Cortex of kidney (tissue), 1 donor: ENCODE data around the gene MDK.

Experiments used
- DNase-seq: peaks from one replicate; lab custom pipeline; 2025; lab: John Stamatoyannopoulos, UW

Gene MDK

DNA sequence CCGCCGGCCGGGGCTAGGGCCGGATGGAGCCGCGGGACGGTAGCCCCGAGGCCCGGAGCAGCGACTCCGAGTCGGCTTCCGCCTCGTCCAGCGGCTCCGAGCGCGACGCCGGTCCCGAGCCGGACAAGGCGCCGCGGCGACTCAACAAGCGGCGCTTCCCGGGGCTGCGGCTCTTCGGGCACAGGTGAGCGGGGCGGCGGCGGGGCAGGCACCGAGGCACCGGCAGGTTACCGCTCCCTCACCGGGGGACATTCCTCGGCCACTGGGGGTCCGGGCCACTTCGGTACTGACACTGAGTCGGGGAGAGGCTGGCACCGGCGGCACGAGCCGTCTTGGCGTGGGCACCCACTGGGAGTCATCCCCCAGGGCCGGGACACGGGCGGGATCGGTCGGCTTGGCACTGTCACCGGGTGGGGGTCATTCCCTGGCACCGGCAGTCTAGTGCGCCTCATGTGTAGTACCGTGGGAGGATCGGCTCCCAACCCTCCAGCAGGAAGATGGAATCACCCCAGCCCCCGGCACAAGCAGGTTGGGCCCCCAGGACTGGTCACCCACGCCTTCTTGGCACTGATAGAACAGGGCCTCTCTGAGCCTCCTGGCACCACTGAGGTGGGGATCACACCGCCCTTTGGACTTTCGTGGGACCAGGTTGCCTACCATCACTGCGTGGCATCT, 33.7 kb upstream of the MDK start:
- no peak for DNase-seq

DNA sequence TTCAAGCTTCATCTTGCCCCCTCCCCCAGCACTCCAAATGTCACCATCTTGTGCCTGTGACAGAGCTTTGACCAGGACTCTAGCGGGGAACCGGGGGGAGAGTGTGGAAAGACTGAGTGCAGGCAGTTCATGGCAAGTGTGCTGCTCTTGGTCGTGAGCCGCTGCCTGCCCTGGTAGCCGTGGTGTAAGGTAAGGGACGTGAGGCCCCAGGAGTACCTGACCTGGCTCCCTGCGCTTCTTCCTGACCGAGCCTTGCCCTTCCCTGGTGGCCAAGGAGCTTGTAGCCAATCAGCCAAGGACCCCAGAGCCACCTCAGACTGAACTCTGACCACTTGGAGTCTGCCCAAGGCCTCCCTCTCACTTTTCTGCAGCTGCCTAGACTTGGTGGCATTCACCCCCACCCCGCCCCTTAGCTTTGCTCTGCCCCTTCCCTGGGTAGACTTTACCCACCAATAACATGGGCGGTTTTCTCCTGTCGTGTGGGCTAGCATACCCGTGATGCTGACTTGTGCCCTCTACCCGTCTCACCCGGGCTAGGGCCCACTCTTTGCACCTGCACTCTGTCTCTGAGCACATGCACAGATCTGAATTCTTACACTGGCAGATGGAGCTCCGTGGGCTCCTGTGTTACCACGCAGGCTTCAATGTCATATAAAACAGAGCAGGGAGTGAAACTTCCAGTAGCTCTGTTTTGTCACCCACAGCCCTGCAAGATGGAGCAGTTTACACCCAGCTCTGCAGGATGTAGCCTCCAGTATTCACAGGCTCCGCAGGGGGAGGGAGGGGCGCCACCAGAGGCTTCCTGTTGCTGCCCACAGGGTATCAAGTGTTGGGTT, 32.7 kb upstream of the MDK start:
- DNase-seq = no peak

DNA sequence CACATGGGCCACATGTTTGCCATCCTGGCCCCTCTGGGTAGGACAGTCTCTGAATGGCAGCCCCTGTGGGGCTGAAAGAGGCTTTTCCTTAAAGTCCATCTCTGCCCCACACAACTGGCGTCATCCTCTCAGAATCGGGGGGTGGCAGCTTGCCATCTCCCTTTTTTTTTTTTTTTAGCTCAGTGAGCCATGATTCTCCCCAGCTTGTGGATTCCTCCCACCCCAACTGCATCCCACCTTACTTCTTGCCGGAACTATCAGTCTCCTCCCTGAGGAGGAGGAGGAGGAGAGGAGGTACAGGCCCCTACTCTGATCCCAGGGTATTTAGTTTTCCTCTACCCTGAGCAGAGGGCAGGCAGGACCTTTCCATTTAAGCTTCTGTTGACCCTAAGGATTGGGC, 30.8 kb upstream of the MDK start:
- DNase-seq = no peak

DNA sequence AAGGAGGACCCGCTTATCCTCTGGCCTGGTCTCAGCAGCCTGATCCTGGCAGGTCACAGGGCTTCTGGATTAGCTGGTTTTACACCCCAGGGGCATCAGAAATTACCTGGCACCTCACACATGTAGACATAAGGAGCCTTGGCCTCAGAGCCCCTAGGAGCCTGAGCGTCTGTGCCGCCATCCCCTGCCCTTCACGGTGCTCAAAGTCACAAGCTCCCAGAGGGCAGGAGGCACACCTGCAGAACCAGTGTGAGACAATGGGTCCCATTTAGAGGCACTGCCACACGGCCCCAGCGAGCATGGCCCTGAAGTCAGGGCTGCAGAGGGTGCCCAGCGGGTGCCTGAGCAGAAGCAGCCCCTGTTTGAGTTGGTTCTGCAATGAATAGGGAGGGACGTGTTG, 30.3 kb upstream of the MDK start:
- DNase-seq = no peak

DNA sequence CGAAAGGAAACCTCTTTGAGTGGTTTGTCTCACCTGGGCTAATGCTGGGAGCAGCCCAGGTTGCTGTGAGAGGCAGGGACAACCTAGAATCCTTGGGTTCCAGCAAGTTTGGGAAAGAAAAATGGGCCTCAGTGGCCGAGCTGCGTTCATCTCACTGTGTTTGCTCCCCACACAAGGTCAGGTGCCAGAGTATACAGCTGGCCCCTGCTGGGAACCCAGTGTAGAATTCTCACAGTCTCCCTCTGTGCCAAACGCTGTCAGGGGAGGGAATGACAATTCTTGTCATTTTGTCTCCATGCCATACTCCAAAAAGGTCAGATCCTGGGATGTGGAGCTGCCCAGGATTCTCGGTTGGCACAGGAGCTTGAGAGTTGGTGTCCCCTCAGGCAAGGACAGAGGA, 29.9 kb upstream of the MDK start:
- no peak for DNase-seq

DNA sequence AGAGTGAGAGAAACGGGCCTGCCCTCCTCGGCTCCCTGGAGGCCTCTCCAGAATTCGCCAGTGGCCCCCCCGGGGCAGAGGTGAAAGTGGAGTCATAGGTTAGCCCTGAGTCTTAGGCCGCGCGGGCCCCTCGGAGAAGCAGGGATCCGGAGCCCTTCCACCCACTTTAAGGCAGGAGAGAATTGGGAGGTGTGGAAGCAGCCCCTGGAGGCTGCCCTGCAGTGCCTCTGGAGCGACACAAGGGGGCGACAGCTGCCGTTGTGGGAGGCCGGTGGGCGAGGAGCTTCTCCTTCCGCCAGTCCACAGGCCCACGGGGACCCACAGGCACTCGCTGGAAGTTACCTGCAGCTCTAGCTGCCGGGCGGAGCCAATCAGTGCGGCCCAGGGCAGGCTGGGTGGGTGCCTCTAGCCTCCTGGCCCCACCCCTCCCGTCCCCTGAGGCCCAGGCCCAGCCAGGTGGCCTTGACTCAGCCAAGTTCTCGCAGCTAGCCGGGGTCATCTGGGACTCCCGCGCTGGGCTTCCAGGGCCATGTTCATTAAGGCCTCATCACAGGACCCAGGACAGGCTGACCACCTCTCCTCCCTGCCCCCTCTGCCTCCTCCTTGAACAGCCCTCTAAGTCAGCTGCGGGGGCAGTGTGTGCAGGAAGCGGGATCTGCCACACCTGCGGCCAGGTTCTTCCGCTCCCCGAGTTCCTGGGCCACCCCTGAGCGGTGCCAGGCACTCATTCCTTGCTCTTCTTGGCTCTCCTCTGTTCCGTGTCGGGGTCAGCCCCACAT, 29.2 kb upstream of the MDK start:
- DNase-seq = no peak

DNA sequence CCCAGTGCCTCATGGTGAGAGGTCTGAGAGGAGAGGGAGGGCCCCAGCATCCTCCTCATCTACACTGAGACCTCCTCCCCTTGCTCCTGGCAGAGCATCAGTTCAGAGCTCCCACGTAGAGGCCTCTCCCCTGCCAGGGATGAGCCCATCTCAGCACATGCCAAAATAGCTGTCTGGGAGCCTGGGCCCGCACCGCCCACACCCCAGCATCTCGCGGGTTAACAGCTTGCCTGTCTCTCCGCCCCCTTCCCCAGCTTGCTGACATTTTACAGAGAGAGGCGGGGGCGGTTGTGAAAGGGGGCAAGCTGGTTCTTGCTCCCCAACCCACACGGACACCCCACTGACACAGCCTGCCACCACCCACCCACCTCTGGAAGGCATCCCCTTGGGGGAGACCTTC, 27.8 kb upstream of the MDK start:
- DNase-seq = no peak

DNA sequence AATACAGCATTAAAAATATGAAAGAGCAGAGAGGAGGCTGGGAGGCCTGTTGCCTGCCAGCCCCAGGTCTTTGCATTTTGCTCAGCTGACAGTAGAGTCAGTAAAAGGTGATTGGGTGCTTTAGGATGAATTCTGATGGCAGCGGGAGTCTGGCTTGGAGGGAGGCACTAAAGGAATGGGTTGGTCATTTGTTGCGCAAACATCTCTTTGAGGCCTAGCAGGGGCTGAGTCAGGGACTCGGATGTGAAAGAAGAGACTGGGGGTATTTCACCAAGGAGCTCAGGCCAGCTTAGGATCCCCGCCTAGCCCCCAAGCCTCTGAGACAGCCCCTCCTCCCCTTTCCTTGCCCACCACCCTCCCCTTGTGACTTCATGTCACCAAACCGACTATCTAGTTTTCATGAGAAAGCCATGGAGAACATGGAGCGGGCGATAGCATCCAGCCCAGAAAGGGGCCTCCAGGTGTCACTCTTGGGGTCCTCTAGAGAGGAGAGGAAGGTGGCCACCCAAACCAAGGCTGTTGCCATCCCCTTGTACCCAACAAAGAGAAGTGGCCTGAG, 24.5 kb upstream of the MDK start:
- DNase-seq = no peak

DNA sequence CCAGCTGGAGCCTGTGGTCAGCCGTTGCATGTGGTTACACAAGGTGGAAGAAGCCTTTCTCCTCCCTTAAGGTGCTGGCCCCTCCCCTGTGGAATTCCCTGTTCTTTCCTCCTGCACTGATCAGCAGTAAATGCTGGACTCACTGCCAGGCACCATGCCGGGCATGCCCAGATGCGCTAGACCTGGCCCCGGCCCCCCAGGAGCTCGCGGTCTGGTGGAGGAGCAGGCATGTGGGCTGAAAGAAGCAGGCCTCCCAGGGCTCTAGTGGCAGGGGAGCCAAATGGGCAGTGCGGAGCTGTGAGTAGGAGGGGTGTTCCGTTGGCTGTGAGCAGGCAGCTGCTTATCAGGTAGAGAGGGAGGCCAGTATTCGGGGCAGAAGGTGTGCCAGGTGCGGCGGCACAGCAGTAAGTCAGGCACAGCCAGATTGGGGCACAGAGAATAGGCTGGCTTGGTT, 24.0 kb upstream of the MDK start:
- no peak for DNase-seq

DNA sequence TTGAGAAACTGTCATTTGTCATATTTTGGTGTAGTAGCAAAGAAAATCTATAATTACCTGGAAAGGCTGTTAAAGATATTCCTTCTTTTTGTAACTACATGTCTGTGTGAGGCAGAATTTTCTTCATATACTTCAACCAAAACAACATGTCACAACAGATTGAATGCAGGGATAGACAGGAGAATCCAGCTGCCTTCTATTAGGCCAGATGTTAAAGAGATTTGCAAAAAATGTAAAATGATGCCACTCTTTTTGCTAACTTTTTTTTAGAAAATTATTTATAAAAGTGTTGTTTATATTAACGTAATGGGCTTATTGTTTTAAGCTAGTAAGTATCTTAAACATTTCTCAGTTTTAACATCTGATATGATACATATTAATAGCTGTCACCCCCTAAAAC, 21.5 kb upstream of the MDK start:
- DNase-seq = no peak

DNA sequence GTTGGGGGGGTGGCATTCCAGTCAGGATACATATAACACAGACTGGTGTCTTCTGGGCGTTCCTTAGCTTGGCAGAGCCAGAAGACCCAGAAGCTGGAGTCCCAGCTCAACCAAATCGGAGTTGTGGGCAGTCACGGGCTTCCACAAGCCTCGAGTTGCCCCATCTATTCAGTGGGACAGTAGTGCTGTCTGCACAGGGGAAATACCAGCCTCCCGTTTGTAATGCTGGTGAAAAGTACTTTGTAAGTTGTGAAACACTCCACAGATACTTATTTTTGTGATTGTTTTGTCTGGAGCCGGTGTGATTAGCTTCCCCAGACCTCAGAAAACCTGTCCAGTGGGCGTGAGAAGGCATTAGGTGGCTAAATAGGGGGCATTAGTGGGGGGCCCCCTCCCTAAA, 20.6 kb upstream of the MDK start:
- no peak for DNase-seq

DNA sequence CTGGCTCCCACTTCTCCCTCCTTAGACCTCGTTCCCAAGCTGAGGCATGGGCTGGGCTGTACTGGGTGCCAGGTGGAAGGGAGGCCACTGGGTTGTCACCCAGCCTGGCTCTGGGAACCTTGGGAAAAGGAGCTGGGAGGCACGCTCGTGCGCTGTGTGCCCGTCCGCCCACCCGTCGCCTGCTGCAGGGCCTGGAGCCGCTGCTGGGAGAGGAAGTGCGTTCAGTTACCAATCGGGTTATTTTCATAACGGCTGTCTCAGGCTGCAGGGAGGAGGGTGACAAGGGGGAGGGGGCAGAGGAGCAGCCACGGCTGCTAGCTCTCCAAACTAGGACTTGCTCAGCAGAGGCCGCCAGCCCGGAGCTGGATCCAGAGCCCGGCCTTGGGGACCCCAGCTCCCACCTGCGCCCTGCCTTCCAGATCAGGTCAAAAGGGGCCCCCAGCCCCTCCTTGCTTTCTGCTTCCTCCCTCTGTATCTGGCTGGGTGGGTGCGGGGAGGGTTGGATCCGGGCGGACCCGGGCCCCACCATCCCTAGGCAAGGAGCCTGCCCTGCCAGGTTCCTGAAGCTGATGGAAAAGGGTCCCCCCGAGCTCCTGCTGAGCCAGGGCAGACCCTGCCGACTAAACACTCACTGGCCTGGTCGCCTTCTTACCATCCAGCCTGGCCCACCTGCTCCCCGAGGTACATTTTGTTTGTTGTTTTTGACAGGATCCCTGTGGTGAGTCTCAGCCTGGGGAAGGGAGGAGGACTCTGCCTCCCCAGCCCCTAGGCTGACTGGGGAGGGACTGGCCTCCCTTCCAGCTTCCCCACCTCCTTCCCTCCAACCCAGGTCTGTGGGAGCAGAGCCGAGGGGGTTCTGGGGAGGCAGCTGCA, 19.9 kb upstream of the MDK start:
- DNase-seq = no peak

DNA sequence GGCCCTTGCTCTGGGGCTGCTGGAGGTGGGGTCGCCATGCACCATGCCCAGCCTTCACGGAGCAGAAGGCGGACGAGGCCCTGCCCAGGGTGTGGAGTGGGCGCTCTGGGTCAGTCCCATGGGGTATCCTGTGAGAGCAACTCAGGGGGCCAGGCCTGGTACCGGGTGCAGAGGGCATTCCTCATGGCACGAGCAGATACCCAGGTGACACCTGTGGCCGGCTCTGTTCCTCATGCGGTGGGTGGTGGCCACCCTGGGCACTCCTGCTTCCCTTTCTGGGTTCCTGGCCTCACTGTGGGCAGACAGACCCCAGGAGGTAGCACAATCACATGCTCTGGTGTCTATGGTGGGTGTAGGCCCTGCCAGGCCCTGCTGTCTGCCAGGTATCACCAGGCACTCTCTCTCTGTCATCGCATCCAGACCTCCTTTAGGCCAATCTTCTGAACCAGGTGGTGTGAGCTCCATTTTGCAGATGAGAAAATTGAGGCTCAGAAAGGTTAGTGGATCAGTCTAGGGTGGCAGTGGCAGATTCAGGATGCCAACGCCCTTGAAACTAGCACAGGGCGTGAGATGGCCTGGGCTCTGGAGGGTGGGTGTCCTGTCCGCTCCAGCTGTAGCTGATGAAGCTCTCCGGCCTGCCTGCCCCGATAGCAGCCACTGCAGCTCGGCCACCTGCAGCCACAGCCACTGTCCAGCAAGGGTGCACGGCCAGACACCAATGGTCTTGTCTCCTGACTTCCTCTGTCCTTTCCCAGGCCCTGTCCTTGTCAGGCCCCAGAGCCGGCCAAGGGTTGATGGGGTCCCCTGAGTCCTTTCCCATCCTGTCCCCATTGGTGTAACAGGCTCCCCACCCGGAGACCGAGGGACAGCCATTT, 19.1 kb upstream of the MDK start:
- DNase-seq = no peak

DNA sequence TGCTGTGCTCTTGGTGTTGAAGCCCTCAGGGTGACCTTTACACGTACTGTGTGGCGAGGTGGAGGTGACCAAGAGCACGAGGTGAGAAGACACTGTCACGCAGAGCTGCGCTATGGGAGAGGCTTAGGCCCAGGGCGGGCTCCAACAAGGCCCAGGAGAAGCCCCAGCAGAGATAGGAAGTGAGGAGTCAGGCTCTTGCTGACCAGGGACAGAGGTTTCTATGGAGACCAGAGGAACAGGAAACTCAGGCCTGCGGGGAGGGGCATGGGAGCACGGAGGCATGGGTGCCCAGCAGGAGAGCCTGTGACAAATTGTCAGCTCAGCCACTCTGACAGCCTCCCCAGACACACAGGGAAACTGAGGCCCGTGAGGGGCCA, 18.4 kb upstream of the MDK start:
- DNase-seq = no peak

DNA sequence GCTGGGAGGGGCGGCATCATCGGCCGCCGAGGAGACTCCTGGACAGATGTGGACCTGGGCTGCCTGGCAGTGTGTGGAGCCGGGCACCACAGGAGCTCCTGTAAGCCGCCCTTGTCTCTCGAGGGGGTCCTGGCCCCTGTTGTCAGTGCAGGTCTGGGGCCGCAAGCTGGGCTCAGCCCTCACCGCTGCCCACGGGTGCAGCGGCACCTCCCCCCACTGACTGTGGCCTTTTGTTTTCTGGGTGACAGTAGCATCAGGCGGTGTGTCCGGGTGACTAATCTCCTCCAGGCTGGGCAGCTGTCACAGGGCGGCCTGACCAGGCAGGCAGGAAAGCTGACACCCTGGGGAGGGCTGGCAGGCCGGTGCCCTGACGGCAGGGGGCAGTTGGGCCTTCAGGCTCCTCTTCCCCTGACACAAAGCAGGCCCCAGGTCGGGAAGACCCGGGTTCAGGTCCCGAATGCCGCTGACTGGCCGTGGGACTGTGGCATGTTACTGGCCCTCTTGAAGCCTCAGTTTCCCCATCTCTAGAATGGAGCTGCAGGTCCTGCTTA, 17.9 kb upstream of the MDK start:
- no peak for DNase-seq

DNA sequence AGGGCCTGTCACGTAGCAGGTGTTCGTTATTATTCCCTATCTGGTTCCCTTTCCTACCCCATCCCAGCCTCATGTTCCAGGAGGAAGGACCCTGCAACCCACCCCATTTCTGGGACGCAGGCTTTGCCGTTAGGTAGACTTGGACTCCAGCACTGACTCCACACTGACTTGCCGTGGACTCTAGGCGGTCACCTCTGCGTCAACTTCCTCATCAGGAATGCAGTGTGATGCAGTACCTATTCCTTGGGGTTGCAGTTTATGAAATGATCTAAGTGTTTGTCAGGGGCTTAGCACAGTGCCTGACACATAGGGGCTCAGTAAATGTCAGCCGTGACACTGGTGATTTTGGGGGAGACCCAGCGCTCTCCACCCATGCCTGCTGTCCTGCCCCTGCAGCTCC, 17.4 kb upstream of the MDK start:
- DNase-seq = no peak

DNA sequence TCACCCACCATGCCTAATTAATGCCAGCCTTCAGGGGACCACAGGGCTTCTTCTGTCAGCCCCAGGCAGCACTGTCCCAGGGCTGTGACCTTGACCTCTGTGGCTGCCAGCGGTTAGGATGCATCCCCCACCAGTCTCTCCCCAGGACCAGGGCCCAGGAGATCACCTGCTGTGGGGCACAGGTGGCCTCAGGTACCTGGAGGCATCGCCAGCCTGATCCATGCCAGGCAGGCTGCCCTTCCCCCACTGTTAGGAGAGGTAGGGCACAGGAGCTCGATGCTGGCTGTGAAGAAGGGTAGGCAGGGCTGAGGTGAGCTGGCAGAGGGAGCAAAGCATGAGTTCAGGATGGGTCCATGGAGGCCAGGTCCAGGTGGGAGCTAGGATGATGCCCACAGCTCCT, 16.7 kb upstream of the MDK start:
- DNase-seq = no peak

DNA sequence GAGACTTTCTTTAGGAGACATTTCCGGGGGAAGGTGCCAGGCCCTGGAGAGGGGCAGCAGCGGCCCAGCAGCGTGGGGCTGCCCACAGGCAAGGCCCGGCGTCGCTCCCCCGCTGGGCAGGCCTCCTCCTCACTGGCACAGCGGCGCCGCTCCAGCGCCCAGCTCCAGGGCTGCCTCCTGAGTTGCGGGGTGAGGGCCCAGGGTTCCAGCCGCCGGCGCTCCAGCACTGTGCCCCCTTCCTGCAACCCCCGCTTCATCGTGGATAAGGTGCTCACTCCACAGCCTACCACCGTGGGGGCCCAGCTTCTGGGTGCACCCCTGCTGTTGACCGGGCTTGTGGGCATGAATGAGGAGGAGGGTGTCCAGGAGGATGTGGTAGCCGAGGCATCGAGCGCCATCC, 15.2 kb upstream of the MDK start:
- no peak for DNase-seq

DNA sequence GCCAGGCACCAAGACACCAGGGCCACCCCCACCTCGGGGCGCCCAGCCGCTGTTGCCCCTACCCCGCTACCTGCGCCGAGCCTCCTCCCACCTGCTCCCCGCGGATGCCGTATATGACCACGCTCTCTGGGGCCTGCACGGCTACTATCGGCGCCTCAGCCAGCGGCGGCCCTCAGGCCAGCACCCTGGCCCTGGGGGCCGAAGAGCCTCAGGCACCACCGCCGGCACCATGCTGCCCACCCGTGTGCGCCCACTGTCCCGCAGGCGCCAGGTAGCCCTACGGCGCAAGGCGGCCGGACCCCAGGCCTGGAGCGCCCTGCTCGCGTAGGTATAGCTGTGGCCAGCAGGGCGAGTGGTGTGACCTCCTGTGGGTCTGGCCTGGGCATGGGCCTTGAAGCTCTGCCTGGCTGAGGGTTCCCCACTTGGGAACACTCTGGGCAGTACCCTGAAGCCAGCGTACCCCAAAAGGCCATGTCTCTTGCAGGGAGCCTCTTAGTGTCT, 14.8 kb upstream of the MDK start:
- no peak for DNase-seq

DNA sequence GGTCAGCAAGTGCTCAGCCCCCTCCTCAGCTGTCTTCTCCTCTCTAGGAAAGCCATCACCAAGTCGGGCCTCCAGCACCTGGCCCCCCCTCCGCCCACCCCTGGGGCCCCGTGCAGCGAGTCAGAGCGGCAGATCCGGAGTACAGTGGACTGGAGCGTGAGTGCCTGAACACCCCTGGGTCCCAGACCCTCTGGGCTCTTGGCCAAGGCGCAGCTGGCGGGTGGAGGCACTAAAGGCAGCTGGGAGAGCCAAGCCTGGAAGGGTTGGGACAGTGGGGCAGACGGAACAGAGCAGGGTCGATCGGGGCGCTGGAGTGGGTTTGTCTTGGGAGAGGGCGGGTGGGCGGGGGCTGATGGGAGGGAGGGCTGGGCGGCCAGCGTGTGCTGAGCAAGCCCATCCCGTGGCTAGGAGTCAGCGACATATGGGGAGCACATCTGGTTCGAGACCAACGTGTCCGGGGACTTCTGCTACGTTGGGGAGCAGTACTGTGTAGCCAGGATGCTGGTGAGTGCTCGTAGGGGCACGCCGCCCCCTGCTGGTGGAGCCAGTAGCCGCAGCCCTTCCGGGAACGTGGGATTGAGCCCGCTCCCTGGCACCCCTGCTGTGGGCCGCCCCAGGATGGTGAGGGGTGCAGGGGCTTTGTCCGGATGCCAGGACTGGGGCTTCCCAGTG, 14.1 kb upstream of the MDK start:
- no peak for DNase-seq
